Esophagus muscularis mucosa (tissue), 4 donors: ENCODE results near the gene GPAT2.
"Not testable (repeated sequence)": the region's sequence is repeated elsewhere in the genome, so short reads cannot be mapped to it uniquely, and the experiment has no call there.

ENCODE experiments used
- CTCF ChIP-seq, 3 experiments: fragments of 200-600 bp in 2 of 3; fragments of 450-650 bp in 1 of 3; sonication (generic) in 2 of 3; IDR thresholded peaks; one replicate each; pipeline ENCODE4 v1.5.1; 2017 to 2019; ENCODE audit warnings: antibody characterized with exemption in 3 of 3, mild to moderate bottlenecking in 2 of 3, moderate library complexity in 1 of 3
- EP300 ChIP-seq: sonication (generic); formaldehyde crosslinking; IDR thresholded peaks from one replicate; pipeline ENCODE4 v1.6.1; 2017; ENCODE audit warnings: antibody characterized with exemption
- POLR2A ChIP-seq: fragments of 450-650 bp; IDR thresholded peaks from one replicate; pipeline ENCODE4 v1.6.1; 2017; ENCODE audit warnings: antibody characterized with exemption, moderate library complexity, mild to moderate bottlenecking, low read depth
- POLR2AphosphoS5 ChIP-seq, 2 donors: sonication (generic); formaldehyde crosslinking; IDR thresholded peaks; one replicate each; pipeline ENCODE4 v1.6.1; 2017; ENCODE audit warnings: antibody characterized with exemption in 2 of 2

DNA sequence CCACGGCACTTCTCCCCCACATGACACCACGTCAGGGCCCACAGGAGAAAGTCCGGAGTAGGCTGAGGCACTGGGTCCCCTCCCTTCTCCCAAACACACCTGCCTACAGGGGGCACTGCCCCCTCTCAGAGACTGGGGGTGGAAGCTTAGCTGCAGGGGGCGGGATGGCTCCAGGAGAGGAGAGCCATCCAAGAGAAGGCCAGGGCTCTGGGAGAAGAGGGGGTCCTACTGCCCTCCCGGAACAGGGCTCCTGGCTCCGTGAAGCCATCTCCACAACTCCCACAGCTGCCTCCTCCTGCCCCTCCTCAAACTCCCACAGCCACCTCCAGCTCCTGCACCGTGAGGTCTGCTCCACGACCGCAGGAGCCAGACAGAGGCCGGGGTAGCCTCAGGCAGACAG lies 25.6 kb upstream of the GPAT2 start:
- not testable (repeated sequence) for TF ChIP-seq POLR2AphosphoS5 (IDR thresholded peaks at IDR 0.05); CTCF (IDR thresholded peaks at IDR 0.05); EP300; POLR2A
